SHP77 treated with DMSO at 0.1 percent for 48 hours (cell line): ENCODE results near the gene DSCAM.

Experiments used
- DNase-seq: peaks from one replicate; lab custom pipeline; 2025; lab: John Stamatoyannopoulos, UW

DSCAM gene

DNA sequence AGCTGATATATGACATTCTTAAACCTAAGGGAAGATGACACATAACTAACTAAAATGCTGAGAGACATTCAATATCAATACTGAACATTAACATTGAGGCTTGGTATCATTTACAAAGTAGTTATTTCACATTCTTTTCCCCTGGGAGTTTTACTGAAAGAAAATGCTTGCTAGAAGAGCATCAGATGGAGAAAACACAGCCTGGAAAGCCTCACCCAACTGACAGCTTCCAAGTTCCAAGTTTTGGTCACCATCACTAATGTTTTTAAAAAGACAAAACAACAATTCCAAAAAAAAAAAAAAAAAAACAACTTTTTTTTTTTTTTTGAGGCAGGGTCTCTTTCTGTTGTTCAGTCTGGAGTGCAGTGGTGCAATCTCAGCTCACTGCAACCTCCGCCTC, 80.6 kb downstream of the DSCAM start:
- DNase-seq = no peak

DNA sequence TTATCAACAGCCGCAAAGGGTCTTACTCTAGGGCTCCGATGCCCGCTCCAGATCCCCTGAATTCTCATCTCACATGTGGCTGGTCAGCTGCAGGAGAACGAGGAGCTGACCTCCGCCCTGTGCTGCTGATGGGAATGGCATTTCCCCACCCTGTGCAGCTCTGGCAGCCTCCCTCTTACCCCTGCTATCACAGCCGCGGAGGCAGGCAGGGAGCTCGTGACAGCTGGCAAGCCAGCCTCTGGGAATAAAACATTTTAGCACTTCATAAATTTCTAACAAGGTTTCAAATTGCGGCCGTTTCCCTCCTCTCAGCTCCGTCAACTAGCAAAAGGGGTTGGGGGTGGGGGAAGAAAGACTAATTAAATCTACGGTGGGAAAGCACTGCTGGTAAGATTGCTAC, 81.1 kb downstream of the DSCAM start:
- no peak for DNase-seq

DNA sequence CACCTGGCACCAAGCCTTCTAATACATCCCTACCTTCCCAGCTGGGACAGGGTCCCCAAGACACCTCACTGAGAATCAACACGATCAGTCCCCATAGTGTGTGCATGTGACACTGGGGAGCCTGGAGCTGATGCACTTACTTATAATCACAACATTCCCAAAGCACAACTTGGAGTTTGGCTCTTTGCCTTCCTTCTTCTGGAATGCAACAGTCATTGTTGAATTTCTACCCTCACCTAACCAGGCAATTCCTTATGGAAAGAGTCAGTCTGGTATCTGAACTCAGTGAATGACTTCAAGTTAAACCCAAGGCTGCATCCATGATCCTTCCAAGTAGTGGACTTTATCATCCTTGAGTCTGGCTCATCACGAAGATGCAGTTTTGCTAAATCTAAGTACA, 86.1 kb downstream of the DSCAM start:
- no peak for DNase-seq

DNA sequence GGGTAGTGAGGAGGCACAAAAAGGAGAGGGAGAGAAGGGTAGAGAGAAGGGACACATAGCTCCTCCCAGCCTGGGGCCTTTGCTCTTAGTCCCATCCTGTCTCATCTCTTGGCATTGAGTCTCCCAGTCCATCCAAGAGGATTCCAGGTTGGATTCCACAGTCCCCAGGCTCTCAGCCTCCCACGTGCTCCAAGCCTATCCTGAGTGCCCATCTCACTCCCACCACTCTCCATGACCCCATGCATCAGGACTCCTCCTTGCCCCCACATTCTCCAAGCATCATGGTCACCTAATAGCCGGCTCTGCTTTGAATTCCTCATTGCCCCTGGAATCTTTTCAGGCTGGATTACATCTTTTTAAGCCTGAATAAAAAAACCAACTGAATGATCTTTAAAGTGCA, 87.9 kb downstream of the DSCAM start:
- DNase-seq = no peak

DNA sequence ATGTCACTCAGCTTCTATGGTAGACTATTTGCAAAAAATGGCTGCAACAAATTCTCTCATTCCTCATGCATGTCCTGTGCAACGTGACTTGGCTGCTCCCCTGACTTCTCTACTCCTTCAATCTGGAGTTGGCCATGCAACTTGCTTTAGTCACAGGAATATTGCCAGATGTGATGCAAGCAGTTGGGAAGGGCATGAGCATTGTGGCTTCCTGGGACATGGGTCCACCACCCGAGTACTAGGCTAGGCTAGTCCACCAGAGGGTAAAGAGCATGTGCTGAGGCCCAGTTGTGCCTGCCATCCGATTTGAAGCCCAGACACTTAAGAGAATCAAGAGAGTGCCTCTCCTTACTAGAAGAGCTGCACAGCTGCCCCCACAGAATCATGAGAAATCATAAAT, 89.6 kb downstream of the DSCAM start:
- DNase-seq = no peak

DNA sequence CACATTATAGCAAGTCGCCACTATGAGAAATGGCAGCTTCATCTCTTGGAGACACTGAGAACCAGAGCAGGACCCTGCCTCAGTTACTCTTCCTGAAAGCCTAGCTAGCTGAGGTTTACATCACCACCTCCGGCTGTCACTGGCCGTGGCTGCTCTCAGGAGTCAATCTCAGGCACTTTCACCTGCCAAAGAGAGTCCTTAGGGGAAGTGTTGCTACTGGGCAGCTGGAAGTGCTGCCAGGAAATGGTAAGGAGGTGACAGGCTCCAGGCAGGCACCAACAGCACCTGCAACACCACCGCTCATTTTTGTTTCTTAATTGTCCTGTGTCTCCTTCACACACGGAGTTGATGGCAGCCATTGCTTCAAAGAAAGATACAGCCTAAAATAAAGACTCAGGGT, 92.5 kb downstream of the DSCAM start:
- no peak for DNase-seq

DNA sequence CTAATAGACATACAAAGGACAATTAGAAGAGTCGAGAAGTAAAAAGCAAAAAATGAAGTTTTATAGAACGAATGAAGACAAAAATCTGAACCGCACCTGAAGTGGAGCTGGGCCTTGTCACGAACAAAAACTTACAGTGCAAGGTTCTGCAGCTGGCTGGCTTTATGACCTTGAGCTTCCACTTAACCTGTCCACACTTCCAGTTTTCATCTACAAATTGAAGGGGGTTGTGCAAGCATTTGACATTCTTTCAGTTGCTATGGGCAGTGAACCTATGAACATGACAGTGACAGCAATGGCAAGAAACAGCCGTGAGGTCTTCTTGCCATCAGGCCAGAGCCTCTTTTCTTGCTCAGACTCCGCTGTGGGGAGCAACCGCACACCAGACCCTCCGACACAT, 93.2 kb downstream of the DSCAM start:
- no peak for DNase-seq

DNA sequence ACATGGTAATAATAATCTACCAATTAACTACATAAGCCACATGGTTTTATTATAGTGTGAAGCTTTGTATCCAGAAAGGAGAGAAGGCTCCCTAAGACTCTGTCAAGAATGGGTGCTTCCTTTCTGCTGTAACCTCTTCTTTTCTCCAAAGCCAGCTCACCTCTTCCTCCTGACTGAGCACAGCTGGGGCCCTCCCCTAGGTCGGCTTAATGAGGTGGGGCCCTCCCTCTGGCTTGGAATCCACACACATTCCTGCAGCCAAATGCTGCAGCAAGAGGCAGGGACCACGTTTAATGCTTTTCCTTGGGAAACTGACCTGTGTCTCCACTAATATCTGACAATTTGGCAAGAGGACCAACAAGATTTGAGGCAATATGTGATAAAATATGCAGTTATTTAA, 94.8 kb downstream of the DSCAM start:
- no peak for DNase-seq

DNA sequence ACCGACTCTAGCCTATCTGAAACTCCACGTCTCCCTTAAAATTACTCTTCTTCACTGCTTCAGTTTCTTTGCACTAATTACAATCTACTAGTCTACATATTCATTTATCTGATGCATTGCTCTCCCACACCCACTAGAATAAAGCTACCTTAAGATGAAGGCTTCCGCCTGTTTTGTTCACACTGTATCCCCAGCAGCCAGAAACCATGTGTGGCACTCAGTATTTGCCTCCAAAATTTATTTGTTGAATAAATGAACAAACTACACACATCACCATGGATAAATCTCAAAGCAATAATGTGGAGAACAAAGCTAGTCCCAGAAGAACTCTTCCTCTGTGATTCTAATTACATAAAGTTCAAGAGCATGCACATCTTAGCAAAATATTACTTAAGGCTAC, 95.7 kb downstream of the DSCAM start:
- no peak for DNase-seq

DNA sequence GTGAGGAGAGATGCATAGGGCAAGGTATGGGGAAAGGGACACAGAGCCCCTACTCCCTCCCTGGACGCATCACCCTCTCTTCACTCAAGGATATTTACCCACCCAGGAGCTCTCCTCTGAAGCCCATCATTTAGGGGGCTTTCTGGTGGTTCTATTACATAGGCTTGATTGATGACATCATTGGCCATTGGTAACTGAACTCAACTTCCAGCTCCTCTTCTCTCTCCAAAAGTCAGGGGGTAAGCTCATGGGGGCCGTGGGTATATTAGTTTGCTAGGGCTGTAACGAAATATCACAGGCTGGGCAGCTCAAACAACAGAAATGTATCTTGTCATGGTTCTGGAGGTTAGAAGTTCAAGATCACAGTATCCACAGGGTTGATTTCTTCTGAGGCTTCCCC, 110.8 kb downstream of the DSCAM start:
- DNase-seq = no peak

DNA sequence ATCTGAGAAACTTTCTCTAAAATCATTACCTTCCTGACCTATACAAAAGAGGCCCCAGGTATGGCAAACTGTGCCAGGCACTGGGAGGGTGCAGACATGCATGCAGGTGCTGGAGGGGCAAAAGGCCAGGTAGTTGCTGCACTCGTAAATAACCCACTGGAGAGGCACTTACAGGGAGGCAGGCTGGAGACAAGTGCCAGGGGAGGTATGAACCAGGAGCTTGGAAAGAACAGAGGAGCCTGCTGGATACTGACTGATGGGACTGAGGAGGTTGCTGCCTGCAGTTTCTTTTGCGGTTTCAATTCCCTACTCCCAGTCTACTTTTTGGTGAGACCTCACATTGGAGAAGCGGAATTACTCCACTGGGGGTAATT, 113.9 kb downstream of the DSCAM start:
- DNase-seq = no peak

DNA sequence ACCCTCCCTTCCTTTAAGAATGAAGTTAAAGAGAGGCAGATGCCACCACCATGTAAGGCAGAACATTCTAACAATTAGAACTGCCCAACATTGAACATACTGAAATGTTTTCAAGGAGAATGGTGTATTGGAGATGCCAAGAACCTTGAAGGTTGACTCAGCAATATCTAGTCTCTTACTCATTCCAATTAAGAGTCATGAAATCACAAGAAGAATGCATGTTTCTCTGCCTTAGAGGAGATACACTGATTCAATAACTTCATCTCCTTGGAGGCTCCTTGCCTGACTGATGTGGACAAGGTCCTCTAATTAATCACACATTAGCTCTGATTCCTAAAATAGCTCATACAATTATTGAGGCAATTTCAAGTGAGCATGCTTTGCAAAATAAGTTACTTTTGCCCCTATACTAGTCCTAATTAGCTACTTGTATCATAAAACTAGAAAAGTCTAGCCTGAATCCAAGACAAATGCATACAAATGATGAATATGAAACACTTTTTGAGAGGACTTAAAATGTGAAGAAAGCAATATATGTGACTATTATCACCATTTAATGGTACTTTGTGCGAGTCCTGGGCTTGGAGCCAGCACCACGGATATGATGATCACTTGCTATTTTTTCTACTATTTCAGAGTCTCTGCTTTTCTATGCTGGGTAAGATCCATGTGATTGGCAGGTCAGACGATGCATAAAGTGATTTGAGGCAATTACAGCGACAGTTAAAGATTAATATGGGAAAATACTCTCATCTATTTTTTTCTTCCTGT, 114.5 kb downstream of the DSCAM start:
- no peak for DNase-seq

DNA sequence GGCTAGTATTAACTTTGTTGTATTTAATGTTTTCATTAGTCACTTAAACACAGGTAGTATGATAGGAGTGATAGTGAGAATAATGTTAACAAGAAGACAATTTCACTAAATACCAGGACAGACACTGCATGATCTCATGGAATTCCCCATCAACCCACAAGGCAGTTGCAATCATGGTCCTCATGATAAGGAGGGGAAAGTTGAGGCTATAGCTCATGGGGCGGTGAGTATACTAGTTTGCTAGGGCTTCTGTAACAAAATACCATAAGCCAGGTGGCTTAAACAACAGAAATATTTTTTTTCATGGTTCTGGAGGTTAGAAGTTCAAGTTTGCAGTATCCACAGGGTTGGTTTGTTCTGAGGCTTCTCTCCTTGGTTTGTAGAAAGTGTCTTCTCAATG, 115.8 kb downstream of the DSCAM start:
- DNase-seq = no peak

DNA sequence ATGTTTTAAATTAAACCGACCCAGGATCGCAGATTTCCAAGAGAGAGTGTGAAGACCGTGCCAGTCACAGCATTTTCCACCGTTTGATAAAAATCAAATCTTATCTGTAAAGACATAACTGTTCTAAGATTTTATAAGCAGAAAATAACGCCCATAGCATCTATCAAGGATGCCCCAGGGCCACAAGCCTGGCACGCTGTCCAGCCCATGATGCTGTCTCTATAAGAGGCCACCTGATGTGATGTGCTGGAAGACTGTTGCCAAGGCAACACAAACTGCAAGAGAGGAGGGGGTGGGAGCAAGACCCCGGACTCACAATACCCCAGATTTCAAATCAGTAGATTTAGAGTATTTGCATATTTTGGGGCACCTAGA, 116.5 kb downstream of the DSCAM start:
- DNase-seq = no peak

DNA sequence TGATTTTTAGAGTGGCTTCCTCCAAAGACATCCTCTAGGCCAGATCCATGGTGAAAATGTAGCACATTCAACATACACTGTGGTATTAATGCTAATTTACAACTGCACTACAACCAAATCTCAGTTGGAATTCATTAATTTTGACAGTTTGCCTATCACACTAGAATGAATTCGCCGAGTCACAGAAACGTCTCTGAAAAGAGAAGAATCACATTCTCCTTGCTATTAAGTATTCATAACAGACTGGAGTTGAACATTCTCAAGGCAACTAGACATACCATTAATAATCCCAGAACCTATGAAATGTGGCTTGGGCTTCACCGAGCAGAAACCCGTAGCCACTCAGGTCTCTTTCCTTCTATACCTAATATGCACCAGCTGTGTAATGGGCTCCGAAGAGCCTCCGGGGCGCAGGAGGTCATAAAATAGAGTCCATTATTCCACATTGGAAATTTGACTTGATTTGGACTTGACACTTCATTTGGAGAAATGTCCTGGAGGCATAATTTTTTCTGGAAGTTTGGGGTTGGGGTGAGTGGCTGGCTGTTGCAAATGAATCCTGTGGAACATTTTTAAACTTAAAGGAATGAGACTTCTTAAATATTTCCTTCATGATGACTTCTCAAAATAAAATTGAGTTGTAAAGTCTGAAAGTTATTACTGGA, 117.1 kb downstream of the DSCAM start:
- DNase-seq = no peak

DNA sequence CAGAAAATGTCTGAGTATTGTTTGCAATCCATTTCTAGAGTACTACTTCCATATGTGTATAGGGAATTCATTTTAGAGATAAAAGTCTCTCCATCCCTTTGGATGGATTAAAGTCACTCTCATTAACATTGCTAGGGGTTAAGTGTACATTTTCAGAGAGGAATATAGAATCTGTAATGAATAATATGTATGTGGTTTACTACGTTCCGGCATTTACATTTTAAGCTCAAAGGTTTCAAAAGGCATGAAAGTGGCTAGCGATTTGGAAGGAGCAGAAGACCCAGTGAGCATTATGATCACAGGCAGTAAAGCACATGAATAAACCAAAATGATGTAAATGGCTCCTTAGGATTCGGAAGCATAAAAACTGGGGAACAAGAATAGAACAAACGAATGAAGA, 123.0 kb downstream of the DSCAM start:
- DNase-seq = no peak

DNA sequence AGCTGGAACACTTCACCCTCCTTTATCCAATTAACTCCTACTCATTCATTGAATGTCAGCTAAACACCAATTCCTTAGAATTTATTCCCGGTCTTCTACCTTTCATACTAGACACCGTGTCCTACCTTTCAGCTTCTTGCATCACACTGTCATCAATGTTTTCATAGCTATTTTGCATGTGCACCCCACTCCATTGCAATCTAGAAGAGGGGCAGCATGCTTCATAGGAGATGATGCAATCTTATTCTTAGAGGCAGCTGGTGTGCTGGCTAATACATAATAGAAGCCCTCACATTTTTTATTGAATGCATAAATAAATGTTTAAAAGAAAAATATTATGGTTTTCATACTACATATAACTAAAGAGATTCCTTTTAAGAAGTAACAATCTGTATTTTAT, 123.6 kb downstream of the DSCAM start:
- no peak for DNase-seq

DNA sequence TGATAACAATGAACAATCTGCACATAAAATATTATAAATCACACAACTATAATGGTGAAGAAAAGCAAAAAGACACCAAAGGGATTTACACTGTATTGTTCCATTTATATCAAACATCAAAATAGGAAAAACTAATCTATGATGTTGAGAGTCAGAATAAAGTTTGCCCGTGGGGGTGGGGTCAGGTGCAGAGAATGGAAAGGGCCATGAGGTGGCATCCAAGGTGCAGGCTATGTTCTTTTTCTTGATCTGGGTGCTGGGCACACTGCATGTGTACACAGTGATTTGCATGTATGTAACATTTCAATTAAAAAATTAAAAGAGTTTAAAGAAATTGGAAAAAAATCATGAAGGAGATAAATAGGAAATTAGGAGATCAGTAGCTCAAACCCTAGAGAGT, 127.3 kb downstream of the DSCAM start:
- no peak for DNase-seq

DNA sequence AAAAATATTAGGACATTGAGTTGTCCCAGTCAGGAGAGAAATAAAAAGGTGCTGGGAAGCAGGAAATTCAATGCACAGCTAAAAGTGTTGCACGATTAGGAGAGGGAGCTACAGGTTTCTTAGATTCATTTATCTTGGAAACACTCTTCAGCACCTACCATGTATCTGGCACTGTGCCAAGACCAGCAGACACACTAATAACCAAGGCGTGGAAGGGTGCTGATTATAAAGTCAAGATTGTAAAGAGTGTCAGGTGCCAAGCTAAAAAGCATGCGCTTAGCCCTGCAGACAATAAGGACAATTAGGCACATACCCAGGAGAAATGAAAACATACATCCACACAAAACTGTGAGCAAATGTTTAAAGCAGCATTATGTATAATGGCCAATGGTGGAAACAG, 129.9 kb downstream of the DSCAM start:
- no peak for DNase-seq

DNA sequence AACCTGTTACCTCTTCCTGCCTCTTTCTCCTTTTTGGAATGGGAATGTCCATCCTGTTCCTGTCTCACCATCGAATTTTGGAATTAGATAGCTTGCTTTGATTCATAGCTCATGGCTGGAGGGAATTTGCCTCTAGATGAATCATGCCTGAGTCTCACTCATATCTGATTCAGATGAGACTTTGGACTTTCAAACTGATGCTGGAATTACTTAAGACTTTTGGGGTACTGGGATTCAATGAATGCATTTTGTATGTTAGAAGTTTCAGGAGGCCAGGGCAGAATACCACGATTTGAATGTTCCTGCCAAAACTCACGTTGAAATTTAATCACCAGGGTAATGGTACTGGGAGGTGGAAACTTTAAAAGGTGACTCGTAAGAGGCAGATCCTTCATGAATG, 132.4 kb downstream of the DSCAM start:
- no peak for DNase-seq

DNA sequence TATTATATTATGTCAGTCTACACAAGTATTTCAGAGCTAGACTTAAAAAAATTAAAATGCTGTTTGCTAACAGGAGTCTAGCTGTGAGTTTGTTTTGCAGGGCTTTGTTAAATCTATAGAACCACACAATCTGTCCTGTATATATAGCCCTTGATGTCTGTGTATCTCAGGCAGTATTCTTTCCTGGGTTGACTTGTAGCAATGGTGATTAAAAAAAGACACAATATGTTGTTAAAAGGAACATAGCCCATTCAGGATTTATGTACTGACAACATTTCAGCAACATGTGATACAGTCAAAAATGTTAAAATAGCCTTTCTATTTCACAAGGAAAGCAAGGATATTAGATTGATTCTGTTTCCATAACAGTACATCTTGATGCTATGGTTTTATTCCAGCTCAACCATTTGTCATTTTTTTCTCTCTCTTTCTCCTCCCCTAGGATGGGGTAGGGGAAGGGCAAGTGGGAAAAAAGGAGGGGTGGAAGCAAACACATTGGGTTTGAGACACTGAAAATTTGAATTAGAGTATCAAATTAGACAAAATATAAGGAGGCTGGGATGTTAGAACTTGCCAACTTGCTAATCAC, 139.2 kb downstream of the DSCAM start:
- DNase-seq = no peak

DNA sequence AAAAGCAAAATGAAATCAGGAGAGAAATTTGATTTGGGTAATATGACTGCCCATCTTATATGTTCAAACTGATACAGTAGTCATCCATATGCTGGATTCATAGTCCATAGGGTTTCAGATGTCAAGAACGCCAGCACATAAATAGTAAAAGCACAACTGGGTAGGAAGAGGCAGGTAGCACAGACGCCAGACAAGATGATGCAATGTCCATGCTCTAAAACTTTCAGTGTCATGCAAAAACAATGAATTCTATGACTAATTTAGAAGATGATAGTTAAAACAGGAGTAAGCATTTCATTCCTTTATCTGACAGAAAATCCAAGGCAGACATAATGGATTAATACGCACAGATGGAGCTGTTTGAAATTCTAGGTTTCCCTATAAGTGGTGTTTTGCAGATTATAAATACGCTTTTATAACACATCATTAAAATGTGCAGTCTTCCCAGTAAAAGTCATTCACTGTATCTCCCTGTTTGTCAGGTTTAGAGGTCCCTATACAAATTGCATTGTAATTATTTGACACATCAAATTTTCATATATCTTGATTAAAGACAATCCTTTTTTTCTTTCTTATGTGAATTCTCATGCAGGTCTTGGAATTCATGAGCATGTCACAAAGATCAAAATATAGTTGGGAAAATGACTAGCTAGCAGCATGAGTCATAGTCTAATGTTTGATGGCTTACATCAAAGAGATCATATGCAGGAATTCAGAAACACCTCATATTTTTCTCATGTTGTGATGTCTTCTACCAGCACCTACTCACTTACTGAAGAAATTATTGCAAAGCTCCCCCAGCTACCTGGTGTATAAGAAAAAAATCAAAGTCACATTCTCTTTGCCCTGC, 139.9 kb downstream of the DSCAM start:
- no peak for DNase-seq

DNA sequence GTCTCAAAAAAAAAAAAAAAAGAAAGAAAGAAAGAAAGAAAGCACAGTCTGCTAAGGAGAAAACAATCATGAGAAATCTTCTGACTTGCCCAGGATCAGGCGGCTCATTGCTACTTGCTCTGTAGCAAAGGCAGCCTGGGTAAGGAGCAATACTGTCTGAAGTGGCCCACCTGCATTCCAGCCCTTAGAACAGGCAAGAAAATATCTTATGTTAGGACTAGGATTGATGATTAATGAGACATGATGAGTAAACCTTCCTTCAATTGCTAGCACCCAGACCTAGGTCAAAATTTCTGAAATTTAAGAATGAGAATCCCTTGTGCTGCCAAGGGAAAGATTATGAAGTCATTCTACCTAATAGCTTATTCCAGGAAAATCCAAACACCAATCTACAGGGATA, 140.8 kb downstream of the DSCAM start:
- DNase-seq = no peak
